Measurements from ENCODE around the gene DKC1.
A peak's percentile ranks its signal among the peaks of the same experiment; 100 is the strongest.

The DKC1 gene

GRCh38 chrX:154751669-154752271 is 10.9 kb upstream of the DKC1 start:
- H4K91ac ChIP-seq (ENCODE audit: low read depth, low read length, poor library complexity): no peak overlapping the region
- no peak overlapping the region for H3K4me3 ChIP-seq (ENCODE audit: low read length in 2 of 2)
- no peak overlapping the region for H3K23ac ChIP-seq (ENCODE audit: low read depth, low read length, poor library complexity)
- no peaks in the 10 kb centered on the region for H3K79me1 ChIP-seq (ENCODE audit: low read depth, low read length)
- H3K4me2 ChIP-seq (ENCODE audit: insufficient read depth, low read length, poor library complexity, severe bottlenecking): no peak overlapping the region
- no peak overlapping the region for H2AFZ ChIP-seq (ENCODE audit: low read length)
- H3K18ac ChIP-seq (ENCODE audit: low read length): no peak overlapping the region
- WGBS, 2 donors (ENCODE audit: extremely low coverage in 2 of 2, insufficient read length in 2 of 2, insufficient replicate concordance in 1 of 2): no CpG with 5 or more reads among the region's 9 CpGs
- no peak overlapping the region for H2AK5ac ChIP-seq (ENCODE audit: low read depth, low read length)
- H3K4me1 ChIP-seq (ENCODE audit: control insufficient read depth in 2 of 2, insufficient read depth in 1 of 2, low read depth in 1 of 2, low read length in 2 of 2): no peaks in the 10 kb centered on the region
- no peak overlapping the region for H3K14ac ChIP-seq (ENCODE audit: low read length)
- no peaks in the 10 kb centered on the region for H3K9me3 ChIP-seq (replicated peaks in 1 of 2; ENCODE audit: control insufficient read depth in 2 of 2, insufficient read depth in 1 of 2, low read depth in 1 of 2, low read length in 2 of 2)
- no peak overlapping the region for H4K8ac ChIP-seq (ENCODE audit: low read depth, low read length)
- H3K9ac ChIP-seq (ENCODE audit: low read depth, low read length, poor library complexity): no peak overlapping the region
- no peaks in the 10 kb centered on the region for H3K36me3 ChIP-seq (replicated peaks in 1 of 2; ENCODE audit: control insufficient read depth in 2 of 2, insufficient read depth in 2 of 2, low read length in 2 of 2)
- H3K27me3 ChIP-seq (ENCODE audit: control insufficient read depth in 3 of 3, insufficient read depth in 3 of 3, low read depth in 1 of 3, low read length in 3 of 3): peaks cover 4 to 58% (median 41%) of the 10 kb centered on the region in 3 experiments
- H2BK120ac ChIP-seq (ENCODE audit: low read depth, low read length): no peak overlapping the region
- no peak overlapping the region for H2BK15ac ChIP-seq (ENCODE audit: low read length)
- no peak for DNase-seq (ENCODE audit: low spot score)
- H3K4ac ChIP-seq (ENCODE audit: low read length): no peak overlapping the region
- H2BK12ac ChIP-seq (ENCODE audit: low read length): no peak overlapping the region
- no peak overlapping the region for H2BK5ac ChIP-seq (ENCODE audit: low read length)
- H3K27ac ChIP-seq (replicated peaks; ENCODE audit: low read length): no peak overlapping the region

GRCh38 chrX:154758696-154759095 is 4.0 kb upstream of the DKC1 start:
- no CpG with 5 or more reads among the region's 4 CpGs for WGBS, 2 donors (ENCODE audit: extremely low coverage in 2 of 2, insufficient read length in 2 of 2, insufficient replicate concordance in 1 of 2)

GRCh38 chrX:154761977-154762536 is 607 bp upstream of the DKC1 start:
- Histone ChIP-seq H3K9me3 (replicated peaks in 1 of 2; ENCODE audit: control insufficient read depth in 2 of 2, insufficient read depth in 1 of 2, low read depth in 1 of 2, low read length in 2 of 2) (no peaks in the 10 kb centered on the region), H3K4me3 (ENCODE audit: low read length in 2 of 2) (peak overlapping the region; percentile 62 to 77), H3K9ac (ENCODE audit: low read depth, low read length, poor library complexity) (no peak overlapping the region), H3K4me1 (ENCODE audit: control insufficient read depth in 2 of 2, insufficient read depth in 1 of 2, low read depth in 1 of 2, low read length in 2 of 2) (peaks cover 0 to 5% of the 10 kb centered on the region in 2 donors), H3K36me3 (replicated peaks in 1 of 2; ENCODE audit: control insufficient read depth in 2 of 2, insufficient read depth in 2 of 2, low read length in 2 of 2) (peaks cover 18 to 27% of the 10 kb centered on the region in 2 donors), H3K18ac (ENCODE audit: low read length) (no peak overlapping the region), H2BK15ac (ENCODE audit: low read length) (no peak overlapping the region), H3K4me2 (ENCODE audit: insufficient read depth, low read length, poor library complexity, severe bottlenecking) (peak overlapping the region; percentile 21), H2AK5ac (ENCODE audit: low read depth, low read length) (no peak overlapping the region), H3K27me3 (ENCODE audit: control insufficient read depth in 3 of 3, insufficient read depth in 3 of 3, low read depth in 1 of 3, low read length in 3 of 3) (peaks cover 0 to 33% (median 0%) of the 10 kb centered on the region in 3 experiments), H3K23ac (ENCODE audit: low read depth, low read length, poor library complexity) (no peak overlapping the region), H4K8ac (ENCODE audit: low read depth, low read length) (no peak overlapping the region), H2BK120ac (ENCODE audit: low read depth, low read length) (no peak overlapping the region), H3K4ac (ENCODE audit: low read length) (no peak overlapping the region), H4K91ac (ENCODE audit: low read depth, low read length, poor library complexity) (no peak overlapping the region), H3K27ac (replicated peaks; ENCODE audit: low read length) (peak overlapping the region; percentile 65), H2BK5ac (ENCODE audit: low read length) (no peak overlapping the region), H3K79me1 (ENCODE audit: low read depth, low read length) (no peaks in the 10 kb centered on the region), H2BK12ac (ENCODE audit: low read length) (no peak overlapping the region), H3K14ac (ENCODE audit: low read length) (no peak overlapping the region), H2AFZ (ENCODE audit: low read length) (peak overlapping the region; percentile 69)
- WGBS, 2 donors (ENCODE audit: extremely low coverage in 2 of 2, insufficient read length in 2 of 2, insufficient replicate concordance in 1 of 2): no CpG with 5 or more reads among the region's 11 CpGs
- DNase-seq (ENCODE audit: low spot score): no peak

More at GRCh38 chrX:154758696-154759095, 4.0 kb upstream of the DKC1 start:
- no peak overlapping the region for H2BK120ac ChIP-seq (ENCODE audit: low read depth, low read length)
- no peak overlapping the region for H3K4me3 ChIP-seq (ENCODE audit: low read length in 2 of 2)
- no peaks in the 10 kb centered on the region for H3K9me3 ChIP-seq (replicated peaks in 1 of 2; ENCODE audit: control insufficient read depth in 2 of 2, insufficient read depth in 1 of 2, low read depth in 1 of 2, low read length in 2 of 2)
- no peak overlapping the region for H2AFZ ChIP-seq (ENCODE audit: low read length)
- H3K27ac ChIP-seq (replicated peaks; ENCODE audit: low read length): no peak overlapping the region
- no peak overlapping the region for H3K23ac ChIP-seq (ENCODE audit: low read depth, low read length, poor library complexity)
- no peak overlapping the region for H3K4me2 ChIP-seq (ENCODE audit: insufficient read depth, low read length, poor library complexity, severe bottlenecking)
- H3K4me1 ChIP-seq (ENCODE audit: control insufficient read depth in 2 of 2, insufficient read depth in 1 of 2, low read depth in 1 of 2, low read length in 2 of 2): peaks cover 0 to 5% of the 10 kb centered on the region in 2 donors
- H4K91ac ChIP-seq (ENCODE audit: low read depth, low read length, poor library complexity): no peak overlapping the region
- no peak overlapping the region for H2BK15ac ChIP-seq (ENCODE audit: low read length)
- H3K36me3 ChIP-seq (replicated peaks in 1 of 2; ENCODE audit: control insufficient read depth in 2 of 2, insufficient read depth in 2 of 2, low read length in 2 of 2): no peaks in the 10 kb centered on the region
- H2BK12ac ChIP-seq (ENCODE audit: low read length): no peak overlapping the region
- no peak overlapping the region for H3K18ac ChIP-seq (ENCODE audit: low read length)
- no peak overlapping the region for H4K8ac ChIP-seq (ENCODE audit: low read depth, low read length)
- no peak overlapping the region for H3K9ac ChIP-seq (ENCODE audit: low read depth, low read length, poor library complexity)
- H2BK5ac ChIP-seq (ENCODE audit: low read length): no peak overlapping the region
- no peaks in the 10 kb centered on the region for H3K79me1 ChIP-seq (ENCODE audit: low read depth, low read length)
- no peak overlapping the region for H3K4ac ChIP-seq (ENCODE audit: low read length)
- peaks cover 0 to 38% (median 0%) of the 10 kb centered on the region in 3 experiments for H3K27me3 ChIP-seq (ENCODE audit: control insufficient read depth in 3 of 3, insufficient read depth in 3 of 3, low read depth in 1 of 3, low read length in 3 of 3)
- DNase-seq (ENCODE audit: low spot score): no peak
- no peak overlapping the region for H2AK5ac ChIP-seq (ENCODE audit: low read depth, low read length)
- H3K14ac ChIP-seq (ENCODE audit: low read length): no peak overlapping the region

GRCh38 chrX:154774622-154775021 is 12.0 kb downstream of the DKC1 start:
- Histone ChIP-seq H2BK120ac (ENCODE audit: low read depth, low read length) (no peak overlapping the region), H3K9ac (ENCODE audit: low read depth, low read length, poor library complexity) (no peak overlapping the region), H3K36me3 (replicated peaks in 1 of 2; ENCODE audit: control insufficient read depth in 2 of 2, insufficient read depth in 2 of 2, low read length in 2 of 2) (peaks cover 30 to 76% of the 10 kb centered on the region in 2 donors), H2AK5ac (ENCODE audit: low read depth, low read length) (no peak overlapping the region), H3K4me1 (ENCODE audit: control insufficient read depth in 2 of 2, insufficient read depth in 1 of 2, low read depth in 1 of 2, low read length in 2 of 2) (no peaks in the 10 kb centered on the region), H3K18ac (ENCODE audit: low read length) (no peak overlapping the region), H3K14ac (ENCODE audit: low read length) (no peak overlapping the region), H3K27ac (replicated peaks; ENCODE audit: low read length) (no peak overlapping the region), H3K4ac (ENCODE audit: low read length) (no peak overlapping the region), H3K9me3 (replicated peaks in 1 of 2; ENCODE audit: control insufficient read depth in 2 of 2, insufficient read depth in 1 of 2, low read depth in 1 of 2, low read length in 2 of 2) (peaks cover 0 to 8% of the 10 kb centered on the region in 2 donors), H3K27me3 (ENCODE audit: control insufficient read depth in 3 of 3, insufficient read depth in 3 of 3, low read depth in 1 of 3, low read length in 3 of 3) (no peaks in the 10 kb centered on the region), H2AFZ (ENCODE audit: low read length) (no peak overlapping the region), H3K4me3 (ENCODE audit: low read length in 2 of 2) (no peak overlapping the region), H3K4me2 (ENCODE audit: insufficient read depth, low read length, poor library complexity, severe bottlenecking) (no peak overlapping the region), H2BK15ac (ENCODE audit: low read length) (no peak overlapping the region), H3K23ac (ENCODE audit: low read depth, low read length, poor library complexity) (no peak overlapping the region), H2BK5ac (ENCODE audit: low read length) (no peak overlapping the region), H4K91ac (ENCODE audit: low read depth, low read length, poor library complexity) (no peak overlapping the region), H3K79me1 (ENCODE audit: low read depth, low read length) (peaks cover 4% of the 10 kb centered on the region), H4K8ac (ENCODE audit: low read depth, low read length) (no peak overlapping the region), H2BK12ac (ENCODE audit: low read length) (no peak overlapping the region)
- no peak for DNase-seq (ENCODE audit: low spot score)
- no CpG with 5 or more reads among the region's 5 CpGs for WGBS, 2 donors (ENCODE audit: extremely low coverage in 2 of 2, insufficient read length in 2 of 2, insufficient replicate concordance in 1 of 2)
